GM12892 (cell line): ENCODE measurements around the gene PDHX.

Source experiments
- POLR2A ChIP-seq: IDR thresholded peaks from 2 replicates; pipeline ENCODE4 v1.6.1; 2011; ENCODE audit warnings: low read depth, low read length, control low read depth
- POLR2AphosphoS5 ChIP-seq: IDR thresholded peaks from 2 replicates; pipeline ENCODE4 v1.6.1; 2011; ENCODE audit warnings: low read depth, low read length, control low read depth
- TAF1 ChIP-seq: IDR thresholded peaks from 2 replicates; pipeline ENCODE4 v1.6.1; 2011; ENCODE audit warnings: low read depth, mild to moderate bottlenecking, control low read depth, low read length, borderline replicate concordance

- TF ChIP-seq POLR2AphosphoS5 (no peak), POLR2A (no peak), TAF1 (no peak)
These were observed 22.2 kb downstream of the PDHX start for GRCh38 chr11:34938611-34939010.
